Measurements from ENCODE around the gene METTL2B. TPM values are rescaled to one million over a fixed set of nuclear protein-coding genes. Genes with fewer than 3 reads are reported as not detected.
"Not testable (repeated sequence)": the region's sequence is repeated elsewhere in the genome, so short reads cannot be mapped to it uniquely, and the experiment has no call there.

The METTL2B gene
- total RNA-seq, 1 experiment from 2014 or later, result 44.3 TPM

GRCh38 chr7:128543300-128543699, 66.8 kb downstream of the METTL2B start:
- DNase-seq; H3K27ac Mint-ChIP-seq; H3K27me3 ChIP-seq (ENCODE audit: insufficient read depth, low read length); H3K9ac ChIP-seq (ENCODE audit: extremely low read depth, insufficient read length, low read length); H3K4me1 Mint-ChIP-seq; H3T11ph ChIP-seq (ENCODE audit: low read length); H2BK20ac ChIP-seq (ENCODE audit: low read depth, low read length, poor library complexity, severe bottlenecking); H4K8ac ChIP-seq (replicated peaks; ENCODE audit: insufficient read length, low read depth, low read length); H4K91ac ChIP-seq (ENCODE audit: insufficient read length, low read depth, low read length); H2AFZ ChIP-seq (ENCODE audit: low read length); H3K79me2 ChIP-seq (ENCODE audit: insufficient read depth, low read length); H3K4me1 ChIP-seq (ENCODE audit: insufficient read depth, low read length); H3K23ac ChIP-seq (ENCODE audit: insufficient read length, low read depth, low read length); H2BK120ac ChIP-seq (ENCODE audit: low read depth, low read length, poor library complexity, severe bottlenecking); H3K27me3 Mint-ChIP-seq (ENCODE audit: low read depth); H3K56ac ChIP-seq (ENCODE audit: insufficient read length, low read depth, low read length); H3K4me3 Mint-ChIP-seq; H3K14ac ChIP-seq (ENCODE audit: insufficient read depth, low read length); H4K20me1 ChIP-seq (ENCODE audit: control insufficient read depth, insufficient read depth, insufficient read length); H3K9me3 Mint-ChIP-seq; H2BK15ac ChIP-seq (ENCODE audit: low read depth, low read length); H3K4me2 ChIP-seq (ENCODE audit: insufficient read depth, insufficient read length, low read length); H2AK5ac ChIP-seq (ENCODE audit: insufficient read length, low read length); H3K79me1 ChIP-seq (ENCODE audit: insufficient read depth, low read depth, low read length, poor library complexity, severe bottlenecking); H3K4ac ChIP-seq (ENCODE audit: low read depth, low read length); H4K5ac ChIP-seq (ENCODE audit: insufficient read length, low read depth, low read length); H3K9me3 ChIP-seq (ENCODE audit: control insufficient read depth, low read depth, low read length); H3K27ac ChIP-seq (ENCODE audit: insufficient read length, low read depth, low read length); H3K23me2 ChIP-seq (ENCODE audit: insufficient read length, low read depth, low read length, poor library complexity, severe bottlenecking); H3K18ac ChIP-seq (ENCODE audit: insufficient read length, low read depth, low read length); H2BK12ac ChIP-seq (ENCODE audit: insufficient read length, low read depth, low read length); H2BK5ac ChIP-seq (ENCODE audit: insufficient read length, low read length): not testable (repeated sequence)
- WGBS (ENCODE audit: extremely low coverage, insufficient read length, low lambda C conversion rate), result no CpG with 5 or more reads among the region's 1 CpG
- H3K36me3 Mint-ChIP-seq (ENCODE audit: insufficient read depth in 1 of 3, low read depth in 3 of 3), result peaks cover 2 to 59% (median 30%) of the 10 kb centered on the region in 3 experiments; a peak in 6 of 7 replicates

- H4K5ac ChIP-seq (ENCODE audit: insufficient read length, low read depth, low read length); H2BK120ac ChIP-seq (ENCODE audit: low read depth, low read length, poor library complexity, severe bottlenecking); H2AK5ac ChIP-seq (ENCODE audit: insufficient read length, low read length); H3K4me3 Mint-ChIP-seq; H3K4me2 ChIP-seq (ENCODE audit: insufficient read depth, insufficient read length, low read length); H3K4me1 ChIP-seq (ENCODE audit: insufficient read depth, low read length); H3K18ac ChIP-seq (ENCODE audit: insufficient read length, low read depth, low read length); H3T11ph ChIP-seq (ENCODE audit: low read length); H3K4me1 Mint-ChIP-seq; H2BK12ac ChIP-seq (ENCODE audit: insufficient read length, low read depth, low read length); H2AFZ ChIP-seq (ENCODE audit: low read length); H3K79me1 ChIP-seq (ENCODE audit: insufficient read depth, low read depth, low read length, poor library complexity, severe bottlenecking); H3K9me3 Mint-ChIP-seq; H3K27ac ChIP-seq (ENCODE audit: insufficient read length, low read depth, low read length); H3K14ac ChIP-seq (ENCODE audit: insufficient read depth, low read length); H3K56ac ChIP-seq (ENCODE audit: insufficient read length, low read depth, low read length); H3K23me2 ChIP-seq (ENCODE audit: insufficient read length, low read depth, low read length, poor library complexity, severe bottlenecking); H4K20me1 ChIP-seq (ENCODE audit: control insufficient read depth, insufficient read depth, insufficient read length); H2BK15ac ChIP-seq (ENCODE audit: low read depth, low read length); H2BK5ac ChIP-seq (ENCODE audit: insufficient read length, low read length); H3K9me3 ChIP-seq (ENCODE audit: control insufficient read depth, low read depth, low read length); H3K27me3 ChIP-seq (ENCODE audit: insufficient read depth, low read length); H2BK20ac ChIP-seq (ENCODE audit: low read depth, low read length, poor library complexity, severe bottlenecking); DNase-seq; H4K8ac ChIP-seq (replicated peaks; ENCODE audit: insufficient read length, low read depth, low read length); H3K27me3 Mint-ChIP-seq (ENCODE audit: low read depth); H4K91ac ChIP-seq (ENCODE audit: insufficient read length, low read depth, low read length); H3K4ac ChIP-seq (ENCODE audit: low read depth, low read length); H3K9ac ChIP-seq (ENCODE audit: extremely low read depth, insufficient read length, low read length); H3K23ac ChIP-seq (ENCODE audit: insufficient read length, low read depth, low read length); H3K79me2 ChIP-seq (ENCODE audit: insufficient read depth, low read length); H3K27ac Mint-ChIP-seq: not testable (repeated sequence)
- H3K36me3 Mint-ChIP-seq (ENCODE audit: insufficient read depth in 1 of 3, low read depth in 3 of 3), result peaks cover 2 to 40% (median 18%) of the 10 kb centered on the region in 3 experiments; a peak in 6 of 7 replicates
- WGBS (ENCODE audit: extremely low coverage, insufficient read length, low lambda C conversion rate), result no CpG with 5 or more reads among the region's 9 CpGs
These were observed 69.8 kb downstream of the METTL2B start for GRCh38 chr7:128546319-128546851.

Data from H9 (cell line).